H1 (cell line): ENCODE measurements around the gene ATPAF1. TPM values are rescaled to one million over a fixed set of nuclear protein-coding genes. Genes with fewer than 3 reads are reported as not detected.

Experiments
- CTCF ChIA-PET: fragments of 300-600 bp; sonication (Branson Sonifier 250); formaldehyde crosslinking; loops from one replicate; lab custom pipeline; 2021; ENCODE audit not compliant: partially characterized antibody; lab: Charles Lee
- POLR2A ChIA-PET: fragments of 300-600 bp; sonication (Branson Sonifier 250); formaldehyde crosslinking; loops from one replicate; lab custom pipeline; 2021; ENCODE audit warnings: inconsistent platforms; ENCODE audit not compliant: partially characterized antibody; lab: Charles Lee
- DNase-seq, 2 experiments: peaks; one replicate each; pipeline versions ENCODE4 v3.0.0 to v3.0.0-alpha.2; 2010 to 2022; ENCODE audit warnings: low spot score in 2 of 2, low read depth in 1 of 2, mixed read lengths in 1 of 2
- FAIRE-seq: peaks from 2 replicates; lab custom pipeline; 2011; peaks lifted over from hg19 to GRCh38; lab: Jason Lieb, UNC
- H2AFZ ChIP-seq: 2 replicates; pipeline ENCODE4 v1.8.1; 2012; ENCODE audit warnings: low read length, inconsistent platforms
- H2AK5ac ChIP-seq: 2 replicates; pipeline ENCODE4 v1.6.1; 2013; ENCODE audit warnings: low read depth, low read length
- H2BK120ac ChIP-seq: replicated peaks from 2 replicates; pipeline ENCODE3; 2013; ENCODE audit warnings: low read depth, low read length, inconsistent platforms
- H2BK12ac ChIP-seq: 2 replicates; pipeline ENCODE4 v1.6.1; 2013; ENCODE audit warnings: low read depth, low read length
- H2BK15ac ChIP-seq: 2 replicates; pipeline ENCODE4 v1.6.1; 2013; ENCODE audit warnings: low read length
- H2BK20ac ChIP-seq: 2 replicates; pipeline ENCODE4 v1.6.1; 2013; ENCODE audit warnings: low read length
- H2BK5ac ChIP-seq: 2 replicates; pipeline ENCODE4 v1.6.1; 2013; ENCODE audit warnings: low read depth, low read length
- H3K14ac ChIP-seq: 2 replicates; pipeline ENCODE4 v1.6.1; 2013; ENCODE audit warnings: inconsistent platforms; ENCODE audit not compliant: insufficient read length
- H3K18ac ChIP-seq: 2 replicates; pipeline ENCODE4 v1.6.1; 2013; ENCODE audit warnings: low read length; ENCODE audit errors: extremely low read depth
- H3K23ac ChIP-seq: 2 replicates; pipeline ENCODE4 v1.6.1; 2013; ENCODE audit warnings: inconsistent platforms; ENCODE audit not compliant: insufficient read length
- H3K23me2 ChIP-seq: 2 replicates; pipeline ENCODE4 v1.6.1; 2013; ENCODE audit warnings: low read depth, low read length
- H3K27ac ChIP-seq: 2 replicates; pipeline ENCODE4 v1.6.1; 2011; ENCODE audit warnings: low read depth, low read length, inconsistent platforms
- H3K27me3 ChIP-seq, 4 experiments: replicated peaks in 1 of 4; 1 replicate in 1 of 4; 2 replicates in 3 of 4; pipeline versions ENCODE4 v1.6.1 to v1.8.1; 2011 to 2013; ENCODE audit warnings: low read length in 3 of 4, mild to moderate bottlenecking in 3 of 4, inconsistent platforms in 2 of 4, mixed read lengths in 2 of 4, moderate library complexity in 1 of 4; ENCODE audit not compliant: control insufficient read depth in 3 of 4, insufficient read depth in 3 of 4; ENCODE audit errors: extremely low read depth in 1 of 4
- H3K36me3 ChIP-seq, 4 experiments: 2 replicates each; pipeline versions ENCODE4 v1.6.1 to v1.8.1; 2011 to 2013; ENCODE audit warnings: mild to moderate bottlenecking in 4 of 4, low read length in 3 of 4, moderate library complexity in 2 of 4, control low read depth in 1 of 4, inconsistent platforms in 1 of 4; ENCODE audit not compliant: insufficient read depth in 4 of 4, control insufficient read depth in 2 of 4
- H3K4ac ChIP-seq: replicated peaks from 2 replicates; pipeline ENCODE3; 2013; ENCODE audit warnings: low read length, low read depth, mixed read lengths, inconsistent platforms; ENCODE audit not compliant: insufficient read length
- H3K4me1 ChIP-seq, 4 experiments: replicated peaks in 1 of 4; 1 replicate in 1 of 4; 2 replicates in 3 of 4; pipeline versions ENCODE4 v1.6.1 to v1.8.1; 2011 to 2013; ENCODE audit warnings: low read length in 3 of 4, inconsistent platforms in 2 of 4, mixed read lengths in 1 of 4; ENCODE audit not compliant: insufficient read depth in 4 of 4, control insufficient read depth in 3 of 4
- H3K4me2 ChIP-seq, 2 experiments: 2 replicates each; pipeline versions ENCODE4 v1.6.1 to v1.8.1; 2011 to 2013; ENCODE audit warnings: low read depth in 2 of 2, low read length in 2 of 2, control low read depth in 1 of 2, inconsistent platforms in 1 of 2, mild to moderate bottlenecking in 1 of 2; ENCODE audit not compliant: insufficient read depth in 1 of 2
- H3K4me3 ChIP-seq, 4 experiments: fragments of 200-600, 300-600 bp in 1 of 4; sonication (generic), shearing (Covaris generic), sonication (Bioruptor Twin) in 1 of 4; 2 replicates each; pipeline versions ENCODE4 v1.5.1 to v1.8.1; 2011 to 2016; ENCODE audit warnings: low read length in 4 of 4, low read depth in 3 of 4, control low read depth in 2 of 4, inconsistent platforms in 2 of 4, mild to moderate bottlenecking in 2 of 4, mixed read lengths in 1 of 4, moderate library complexity in 1 of 4; ENCODE audit not compliant: insufficient read depth in 2 of 4; ENCODE audit errors: extremely low read depth in 1 of 4
- H3K56ac ChIP-seq: replicated peaks from 2 replicates; pipeline ENCODE3; 2013; ENCODE audit warnings: low read depth, mild to moderate bottlenecking, mixed read lengths, low read length, inconsistent platforms; ENCODE audit not compliant: insufficient read length
- H3K79me1 ChIP-seq: 2 replicates; pipeline ENCODE4 v1.6.1; 2013; ENCODE audit warnings: low read depth, low read length, control low read depth
- H3K79me2 ChIP-seq, 2 experiments: 2 replicates each; pipeline versions ENCODE4 v1.6.1 to v1.8.1; 2012 to 2013; ENCODE audit warnings: low read length in 2 of 2, mild to moderate bottlenecking in 2 of 2, inconsistent platforms in 1 of 2; ENCODE audit not compliant: insufficient read depth in 2 of 2, control insufficient read depth in 1 of 2
- H3K9ac ChIP-seq, 4 experiments: replicated peaks in 1 of 4; 1 replicate in 1 of 4; 2 replicates in 3 of 4; pipeline versions ENCODE4 v1.6.1 to v1.8.1; 2011 to 2013; ENCODE audit warnings: low read depth in 3 of 4, low read length in 3 of 4, control low read depth in 2 of 4, mild to moderate bottlenecking in 2 of 4, moderate library complexity in 2 of 4, inconsistent platforms in 1 of 4; ENCODE audit errors: extremely low read depth in 1 of 4
- H3K9me3 ChIP-seq, 2 experiments: 2 replicates each; pipeline versions ENCODE4 v1.6.1 to v1.8.1; 2012 to 2013; ENCODE audit warnings: mild to moderate bottlenecking in 2 of 2, moderate library complexity in 2 of 2, control low read depth in 1 of 2, inconsistent platforms in 1 of 2, low read depth in 1 of 2, low read length in 1 of 2, mixed read lengths in 1 of 2; ENCODE audit not compliant: insufficient read depth in 2 of 2
- H4K20me1 ChIP-seq, 2 experiments: replicated peaks in 1 of 2; 2 replicates each; pipeline versions ENCODE3 to v1.8.1; 2011 to 2013; ENCODE audit warnings: inconsistent platforms in 2 of 2, low read length in 2 of 2, mild to moderate bottlenecking in 1 of 2; ENCODE audit not compliant: insufficient read depth in 2 of 2, control insufficient read depth in 1 of 2
- H4K5ac ChIP-seq: 2 replicates; pipeline ENCODE4 v1.6.1; 2013; ENCODE audit warnings: low read length, low read depth, mixed read lengths, inconsistent platforms; ENCODE audit not compliant: insufficient read length
- H4K8ac ChIP-seq: 2 replicates; pipeline ENCODE4 v1.8.0; 2013; ENCODE audit warnings: mild to moderate bottlenecking, moderate library complexity, low read length, inconsistent platforms; ENCODE audit not compliant: insufficient read depth; ENCODE audit errors: extremely low read depth
- H4K91ac ChIP-seq: replicated peaks from 2 replicates; pipeline ENCODE3; 2013; ENCODE audit warnings: low read length, mixed read lengths, inconsistent platforms; ENCODE audit not compliant: insufficient read length
- CHD2 ChIP-seq: IDR thresholded peaks from 2 replicates; pipeline ENCODE4 v1.6.1; 2012; ENCODE audit warnings: low read length, improper control_type of control experiment
- POU5F1 ChIP-seq: IDR thresholded peaks from 2 replicates; pipeline ENCODE4 v1.6.1; 2011; ENCODE audit warnings: low read depth, mild to moderate bottlenecking, low read length, moderate library complexity
- SUZ12 ChIP-seq: fragments of 200-600 bp; sonication (generic); IDR thresholded peaks from 2 replicates; pipeline ENCODE4 v1.6.1; 2012; ENCODE audit warnings: mild to moderate bottlenecking, inconsistent platforms, low read length, moderate library complexity, mixed read lengths
- WGBS, 2 experiments: shearing (Covaris generic) in 1 of 2; methylation state at CpG; one replicate each; pipeline versions ENCODE4 v1.1.6 to v1.1.7; 2013 to 2015; ENCODE audit warnings: low lambda C conversion rate in 2 of 2, mixed read lengths in 2 of 2, inconsistent platforms in 1 of 2, low coverage in 1 of 2, missing lambda C conversion rate in 1 of 2; ENCODE audit not compliant: insufficient replicate concordance in 2 of 2, insufficient coverage in 1 of 2, insufficient read length in 1 of 2; ENCODE audit errors: extremely low coverage in 1 of 2, missing lambda C conversion rate in 1 of 2; 5-methylcytosine and 5-hydroxymethylcytosine counted together
- polyA plus RNA-seq, 7 experiments: library from polyadenylated mRNA; depleted of rRNA in 3 of 7; stranded (reverse) in 5 of 7; unstranded in 2 of 7; fragments of >200 nt in 5 of 7; fragments of 200-250 nt in 2 of 7; gene quantifications; 1 replicate in 5 of 7; 2 replicates in 1 of 7; 4 replicates in 1 of 7; pipeline versions ENCODE4 v1.2.1 to v1.2.3, GENCODE V29; 2011 to 2013; ENCODE audit warnings: missing spikeins in 2 of 7, mixed read lengths in 2 of 7
- total RNA-seq: library from RNA; stranded (reverse); fragmentation: NEBNext Ultra II Directional; extraction: Animal tissue kit (Norgen Biotek cat#: 25700); gene quantifications from 2 replicates; pipeline ENCODE4 v1.2.1, GENCODE V29; 2021

Gene ATPAF1
- total and polyA plus RNA-seq, 2 of the 8 experiments (the other 6 are each of a cell fraction or from before 2014, with no cell fraction given) = 46.7 to 55.9 TPM

DNA sequence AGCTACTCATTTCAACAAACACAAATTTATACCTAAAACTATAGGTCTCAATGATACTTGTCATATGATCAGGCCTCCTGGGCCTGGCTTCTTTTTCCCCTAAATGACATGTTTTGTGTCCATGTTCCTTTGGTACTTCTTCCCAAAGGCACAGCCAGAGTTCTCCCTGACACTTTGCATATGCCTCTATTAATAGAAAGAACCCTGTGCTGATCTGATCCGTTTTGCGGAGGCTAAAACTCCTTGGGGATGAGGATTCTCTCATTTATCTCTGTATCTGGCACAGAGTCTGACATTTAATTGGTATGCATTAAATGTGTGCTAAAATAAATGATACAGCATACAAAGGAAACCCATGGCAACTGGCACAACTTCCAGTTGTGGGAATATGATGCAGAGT is 11.5 kb downstream of the ATPAF1 start:
- Histone ChIP-seq H3K18ac (no peak overlapping the region), H3K79me2 (no peaks in the 10 kb centered on the region), H4K5ac (no peak overlapping the region), H2BK12ac (no peak overlapping the region), H3K4me2 (no peak overlapping the region), H3K27me3 (no peaks in the 10 kb centered on the region), H2BK15ac (no peak overlapping the region), H2AFZ (no peak overlapping the region), H3K4me1 (no peaks in the 10 kb centered on the region), H3K9me3 (no peaks in the 10 kb centered on the region), H3K23me2 (no peaks in the 10 kb centered on the region), H4K91ac (no peak overlapping the region), H3K4me3 (no peak overlapping the region), H3K14ac (no peak overlapping the region), H3K36me3 (peaks cover 0 to 52% (median 12%) of the 10 kb centered on the region in 4 experiments; a peak in 6 of 8 replicates), H3K79me1 (no peaks in the 10 kb centered on the region), H3K23ac (no peak overlapping the region), H2AK5ac (no peak overlapping the region), H3K9ac (no peak overlapping the region), H2BK120ac (no peak overlapping the region), H3K56ac (no peak overlapping the region), H4K8ac (no peak overlapping the region), H4K20me1 (no peaks in the 10 kb centered on the region), H3K4ac (no peak overlapping the region), H2BK5ac (no peak overlapping the region), H2BK20ac (no peak overlapping the region), H3K27ac (no peak overlapping the region)
- DNase-seq = no peak
- ChIA-PET CTCF (interaction anchor here (1.4 to 1.7 kb wide), 3 partner anchors 9 to 243 kb away, joined by 4 to 7 read pairs (median 4); partner anchors contain the start of gene ATPAF1), POLR2A (no interaction called here)
- FAIRE-seq = no peak
- TF ChIP-seq POU5F1 = no peak
- no peak for TF ChIP-seq CHD2
- no peak for TF ChIP-seq SUZ12
- 91% methylated on average over 2 of the region's 2 CpGs; no CpG with 5 or more reads in 1 of the 2 experiments for WGBS, 2 experiments
